Measurements from ENCODE around the gene CDK7.

CDK7 gene

DNA sequence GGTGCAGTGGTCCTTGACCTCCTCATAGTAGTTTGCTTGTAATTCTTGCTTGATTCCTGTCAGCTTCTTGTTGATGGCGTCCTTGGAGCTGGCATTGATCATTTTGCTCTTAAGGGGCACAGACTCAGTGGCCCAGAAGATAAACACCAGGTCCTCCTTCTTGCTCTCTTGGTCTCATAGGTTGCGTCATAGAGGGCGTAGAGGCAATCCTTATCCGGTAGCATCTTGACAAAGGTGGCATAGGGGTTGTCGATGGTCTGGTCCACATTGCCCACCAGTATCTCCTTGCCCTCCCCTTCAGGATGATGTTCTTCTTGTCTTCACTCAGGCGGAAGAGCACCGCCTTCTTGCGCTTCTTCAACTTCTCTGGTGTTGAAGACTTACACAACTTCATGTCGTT, 78.7 kb downstream of the CDK7 start:
- Mint-ChIP-seq H3K4me1 (no peaks in the 10 kb centered on the region), H3K4me3 (no peak overlapping the region), H3K36me3 (ENCODE audit: low read depth) (peaks cover 25% of the 10 kb centered on the region), H3K27me3 (ENCODE audit: low read depth) (no peaks in the 10 kb centered on the region), H3K27ac (no peak overlapping the region), H3K9me3 (peaks cover 4% of the 10 kb centered on the region)
- TF ChIP-seq, protein P1, sequence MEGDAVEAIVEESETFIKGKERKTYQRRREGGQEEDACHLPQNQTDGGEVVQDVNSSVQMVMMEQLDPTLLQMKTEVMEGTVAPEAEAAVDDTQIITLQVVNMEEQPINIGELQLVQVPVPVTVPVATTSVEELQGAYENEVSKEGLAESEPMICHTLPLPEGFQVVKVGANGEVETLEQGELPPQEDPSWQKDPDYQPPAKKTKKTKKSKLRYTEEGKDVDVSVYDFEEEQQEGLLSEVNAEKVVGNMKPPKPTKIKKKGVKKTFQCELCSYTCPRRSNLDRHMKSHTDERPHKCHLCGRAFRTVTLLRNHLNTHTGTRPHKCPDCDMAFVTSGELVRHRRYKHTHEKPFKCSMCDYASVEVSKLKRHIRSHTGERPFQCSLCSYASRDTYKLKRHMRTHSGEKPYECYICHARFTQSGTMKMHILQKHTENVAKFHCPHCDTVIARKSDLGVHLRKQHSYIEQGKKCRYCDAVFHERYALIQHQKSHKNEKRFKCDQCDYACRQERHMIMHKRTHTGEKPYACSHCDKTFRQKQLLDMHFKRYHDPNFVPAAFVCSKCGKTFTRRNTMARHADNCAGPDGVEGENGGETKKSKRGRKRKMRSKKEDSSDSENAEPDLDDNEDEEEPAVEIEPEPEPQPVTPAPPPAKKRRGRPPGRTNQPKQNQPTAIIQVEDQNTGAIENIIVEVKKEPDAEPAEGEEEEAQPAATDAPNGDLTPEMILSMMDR (IDR thresholded peaks at IDR 0.05; ENCODE audit: unreplicated experiment in 3 of 3): no peak

DNA sequence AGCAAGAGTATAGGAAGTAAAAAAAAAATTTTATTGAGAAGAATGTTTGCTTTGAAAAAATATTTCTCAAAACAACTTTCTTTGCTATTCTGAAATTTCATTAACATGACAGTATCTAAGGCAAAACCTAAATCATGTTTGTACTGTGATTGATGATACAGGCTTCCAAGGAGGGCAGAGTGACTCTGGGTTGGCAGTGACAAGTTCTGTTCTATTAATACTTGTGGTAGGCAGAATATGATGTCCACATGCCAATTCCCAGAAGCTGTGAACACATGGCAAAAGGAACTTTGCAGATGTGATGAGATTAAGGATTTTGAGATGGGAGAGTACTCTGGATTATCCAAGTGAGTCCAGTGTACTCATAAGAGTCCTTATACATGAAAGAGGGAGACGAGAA, 81.3 kb downstream of the CDK7 start:
- TF ChIP-seq, protein P1 (IDR thresholded peaks at IDR 0.05; ENCODE audit: unreplicated experiment in 3 of 3): no peak
- H3K36me3 Mint-ChIP-seq (ENCODE audit: low read depth): peaks cover 9% of the 10 kb centered on the region
- H3K27me3 Mint-ChIP-seq (ENCODE audit: low read depth): no peaks in the 10 kb centered on the region
- no peaks in the 10 kb centered on the region for H3K4me1 Mint-ChIP-seq
- no peak overlapping the region for H3K27ac Mint-ChIP-seq
- no peak overlapping the region for H3K4me3 Mint-ChIP-seq
- peaks cover 2% of the 10 kb centered on the region for H3K9me3 Mint-ChIP-seq

DNA sequence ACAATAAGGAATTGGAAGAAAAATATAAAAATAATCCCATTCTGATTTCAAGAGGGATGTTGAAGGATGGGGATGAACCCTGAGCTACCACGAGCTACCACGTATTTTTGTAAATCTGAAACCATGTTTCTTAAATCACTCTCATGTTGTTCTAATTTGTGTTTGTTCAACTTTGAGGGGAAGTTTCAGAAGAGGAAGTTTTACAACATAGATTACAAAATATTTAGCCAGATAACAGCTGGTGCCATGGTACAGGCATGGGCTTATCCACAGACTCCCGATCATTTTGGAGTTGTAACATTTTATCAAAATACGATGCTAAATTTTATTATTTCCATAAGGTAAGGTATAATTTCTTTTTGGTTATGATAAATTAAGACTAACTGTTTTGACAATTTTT, 82.7 kb downstream of the CDK7 start:
- no peaks in the 10 kb centered on the region for H3K9me3 Mint-ChIP-seq
- peaks cover 7% of the 10 kb centered on the region for H3K36me3 Mint-ChIP-seq (ENCODE audit: low read depth)
- TF ChIP-seq, protein P1 (IDR thresholded peaks at IDR 0.05; ENCODE audit: unreplicated experiment in 3 of 3): no peak
- no peak overlapping the region for H3K4me3 Mint-ChIP-seq
- no peaks in the 10 kb centered on the region for H3K27me3 Mint-ChIP-seq (ENCODE audit: low read depth)
- no peaks in the 10 kb centered on the region for H3K4me1 Mint-ChIP-seq
- no peak overlapping the region for H3K27ac Mint-ChIP-seq

DNA sequence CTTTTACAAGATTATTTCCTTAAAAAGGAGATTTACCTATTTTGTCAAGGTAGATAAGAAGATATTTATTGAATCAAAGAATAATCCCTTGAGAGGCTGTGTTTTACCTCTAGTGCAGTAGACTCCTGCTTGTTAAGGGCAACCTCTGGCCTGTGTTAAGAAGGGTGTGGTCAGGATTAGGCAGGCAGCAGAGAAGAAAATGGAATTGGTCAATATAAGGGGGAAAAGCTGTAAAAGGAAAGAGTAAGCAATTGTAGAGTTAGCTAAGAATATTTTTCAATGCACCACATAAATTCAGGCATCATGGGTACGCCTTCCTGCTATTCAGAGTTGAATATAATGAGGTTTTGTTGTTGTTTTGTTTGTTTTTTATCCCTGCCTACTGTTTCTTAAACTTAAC, 91.7 kb downstream of the CDK7 start:
- TF ChIP-seq, protein P1 (IDR thresholded peaks at IDR 0.05; ENCODE audit: unreplicated experiment in 3 of 3): no peak
- no peaks in the 10 kb centered on the region for H3K36me3 Mint-ChIP-seq (ENCODE audit: low read depth)
- H3K9me3 Mint-ChIP-seq: no peaks in the 10 kb centered on the region
- no peak overlapping the region for H3K27ac Mint-ChIP-seq
- H3K4me3 Mint-ChIP-seq: no peak overlapping the region
- H3K4me1 Mint-ChIP-seq: no peaks in the 10 kb centered on the region
- peaks cover under 1% of the 10 kb centered on the region for H3K27me3 Mint-ChIP-seq (ENCODE audit: low read depth)

Measured in nephron (organoid).